PC-3 (cell line): ENCODE measurements around the gene BCL11B. TPM values are rescaled to one million over a fixed set of nuclear protein-coding genes. Genes with fewer than 3 reads are reported as not detected.

ENCODE experiments used
- ATAC-seq: fragments of 200-7000 bp; cut with Tn5 transposase; 2 replicates; pipeline ENCODE4 v1.9.1; 2020; ENCODE audit warnings: mild to moderate bottlenecking, moderate library complexity
- BruUV-seq: library from RNA; stranded (reverse); fragments of 400-500 nt; replicated peaks from 2 replicates; lab custom pipeline; 2021; lab: Mats Ljungman, UMichigan
- CTCF ChIA-PET: fragments of 300-600 bp; sonication (Branson Sonifier 250); formaldehyde crosslinking; loops from one replicate; lab custom pipeline; 2022; ENCODE audit warnings: antibody characterized with exemption; lab: Charles Lee
- POLR2A ChIA-PET: fragments of 300-600 bp; sonication (Branson Sonifier 250); formaldehyde crosslinking; loops from one replicate; lab custom pipeline; 2022; ENCODE audit warnings: antibody characterized with exemption; ENCODE audit not compliant: unreplicated experiment; lab: Charles Lee
- DNase-seq: peaks from one replicate; pipeline ENCODE4 v3.0.0-alpha.2; 2015
- H2AFZ ChIP-seq: fragments of 300-600 bp; sonication (generic); 2 replicates; pipeline ENCODE4 v1.6.0; 2016; ENCODE audit warnings: antibody characterized with exemption, low read length
- H3F3A ChIP-seq: fragments of 300-600 bp; sonication (generic); one replicate; pipeline ENCODE4 v1.6.0; 2017; ENCODE audit warnings: antibody characterized with exemption, low read length, control low read depth, mild to moderate bottlenecking; ENCODE audit not compliant: unreplicated experiment
- H3K27ac ChIP-seq: fragments of 300-600 bp; sonication (generic); 2 replicates; pipeline ENCODE4 v1.5.1; 2016; ENCODE audit warnings: mild to moderate bottlenecking, low read length
- H3K27me3 ChIP-seq: fragments of 300-600 bp; sonication (generic); 2 replicates; pipeline ENCODE4 v1.6.1; 2016; ENCODE audit warnings: low read length, mixed read lengths
- H3K36me3 ChIP-seq: fragments of 300-600 bp; sonication (generic); 2 replicates; pipeline ENCODE4 v1.6.1; 2016; ENCODE audit warnings: low read depth, mixed run types, low read length, mixed read lengths
- H3K4me1 ChIP-seq: fragments of 300-600 bp; sonication (generic); 2 replicates; pipeline ENCODE4 v1.5.1; 2016; ENCODE audit warnings: low read length; ENCODE audit not compliant: insufficient read depth
- H3K4me2 ChIP-seq: fragments of 300-600 bp; sonication (generic); 2 replicates; pipeline ENCODE4 v1.6.0; 2016; ENCODE audit warnings: low read length
- H3K4me3 ChIP-seq: fragments of 300-600 bp; sonication (generic); 2 replicates; pipeline ENCODE4 v1.5.1; 2016; ENCODE audit warnings: mild to moderate bottlenecking, low read length, mixed read lengths
- H3K79me2 ChIP-seq: fragments of 300-600 bp; sonication (generic); 2 replicates; pipeline ENCODE4 v1.6.1; 2017; ENCODE audit warnings: low read length, mixed read lengths
- H3K9ac ChIP-seq: fragments of 300-600 bp; sonication (generic); 2 replicates; pipeline ENCODE4 v1.6.0; 2016; ENCODE audit warnings: mild to moderate bottlenecking, low read length
- H3K9me2 ChIP-seq: fragments of 300-600 bp; sonication (generic); replicated peaks from 2 replicates; pipeline ENCODE4 v1.6.1; 2016; ENCODE audit warnings: mixed run types, low read length, mixed read lengths
- H3K9me3 ChIP-seq: fragments of 300-600 bp; sonication (generic); 2 replicates; pipeline ENCODE4 v1.6.1; 2016; ENCODE audit warnings: low read length, mixed read lengths
- H4K20me1 ChIP-seq: fragments of 300-600 bp; sonication (generic); 2 replicates; pipeline ENCODE4 v1.6.1; 2016; ENCODE audit warnings: low read length, mixed read lengths
- CTCF ChIP-seq: fragments of 300-600 bp; sonication (generic); conservative IDR thresholded peaks from 2 replicates; pipeline ENCODE4 v1.5.1; 2017; ENCODE audit warnings: antibody characterized with exemption, low read depth, mild to moderate bottlenecking, low read length
- EZH2 ChIP-seq: fragments of 300-600 bp; sonication (generic); IDR thresholded peaks from one replicate; pipeline ENCODE4 v1.6.1; 2017; ENCODE audit warnings: antibody characterized with exemption, mild to moderate bottlenecking, low read length; ENCODE audit not compliant: unreplicated experiment
- EZH2phosphoT487 ChIP-seq: fragments of 300-600 bp; sonication (generic); IDR thresholded peaks from 2 replicates; pipeline ENCODE4 v1.6.1; 2018; ENCODE audit warnings: mild to moderate bottlenecking, antibody characterized with exemption, low read length, borderline replicate concordance
- intact Hi-C: fragments of 100-400 bp; cut with micrococcal nuclease; formaldehyde crosslinking; loops from 2 replicates; pipeline ENCODE4 v1.9.0; 2023
- total RNA-seq: library from RNA; depleted of rRNA; stranded (reverse); fragments of >200 nt; gene quantifications from 2 replicates; pipeline ENCODE4 v1.2.3, GENCODE V29; 2014

BCL11B gene
- total RNA-seq, 1 experiment from 2014 or later, result 0.73 TPM

GRCh38 chr14:99148131-99148530 lies 123.9 kb downstream of the BCL11B start:
- no peak for TF ChIP-seq EZH2phosphoT487
- TF ChIP-seq CTCF, result no peak
- no peak for TF ChIP-seq EZH2
- H4K20me1 ChIP-seq, result no peaks in the 10 kb centered on the region
- no peak overlapping the region for H3K4me2 ChIP-seq
- ATAC-seq (no peak), DNase-seq (no peak)
- H3K9me2 ChIP-seq, result no peaks in the 10 kb centered on the region
- POLR2A ChIA-PET, result no interaction called here
- no peak overlapping the region for H2AFZ ChIP-seq
- no peak overlapping the region for H3K4me3 ChIP-seq
- H3K4me1 ChIP-seq, result no peaks in the 10 kb centered on the region
- H3K36me3 ChIP-seq, result no peaks in the 10 kb centered on the region
- CTCF ChIA-PET, result no interaction called here
- no peak overlapping the region for H3K27ac ChIP-seq
- BruUV-seq, result no TSS peak
- H3K9ac ChIP-seq, result no peak overlapping the region
- peaks cover 71% of the 10 kb centered on the region for H3K27me3 ChIP-seq
- H3F3A ChIP-seq, result no peaks in the 10 kb centered on the region
- no peaks in the 10 kb centered on the region for H3K79me2 ChIP-seq
- intact Hi-C loops, result no loop called here
- no peaks in the 10 kb centered on the region for H3K9me3 ChIP-seq

GRCh38 chr14:99147366-99147740 lies 124.6 kb downstream of the BCL11B start:
- Histone ChIP-seq H3K79me2 (no peaks in the 10 kb centered on the region), H3K9ac (no peak overlapping the region), H3K36me3 (no peaks in the 10 kb centered on the region), H3K27me3 (peaks cover 76% of the 10 kb centered on the region), H3K27ac (no peak overlapping the region), H3K4me3 (no peak overlapping the region), H3K9me3 (no peaks in the 10 kb centered on the region), H2AFZ (no peak overlapping the region), H3K4me1 (no peaks in the 10 kb centered on the region), H3K4me2 (no peak overlapping the region), H3K9me2 (no peaks in the 10 kb centered on the region), H3F3A (no peaks in the 10 kb centered on the region), H4K20me1 (no peaks in the 10 kb centered on the region)
- ATAC-seq (no peak), DNase-seq (no peak)
- ChIA-PET CTCF (no interaction called here), POLR2A (no interaction called here)
- BruUV-seq, result no TSS peak
- TF ChIP-seq CTCF (no peak), EZH2phosphoT487 (no peak), EZH2 (no peak)
- intact Hi-C loops, result no loop called here

GRCh38 chr14:99146616-99147365 lies 125.2 kb downstream of the BCL11B start:
- H3K27ac ChIP-seq, result no peak overlapping the region
- no peaks in the 10 kb centered on the region for H3F3A ChIP-seq
- peaks cover 77% of the 10 kb centered on the region for H3K27me3 ChIP-seq
- no peak overlapping the region for H3K9ac ChIP-seq
- no peaks in the 10 kb centered on the region for H4K20me1 ChIP-seq
- DNase-seq (no peak), ATAC-seq (no peak)
- no TSS peak for BruUV-seq
- no peak overlapping the region for H2AFZ ChIP-seq
- CTCF ChIA-PET, result no interaction called here
- POLR2A ChIA-PET, result no interaction called here
- H3K9me3 ChIP-seq, result no peaks in the 10 kb centered on the region
- H3K4me2 ChIP-seq, result no peak overlapping the region
- H3K4me3 ChIP-seq, result no peak overlapping the region
- no peaks in the 10 kb centered on the region for H3K9me2 ChIP-seq
- no peaks in the 10 kb centered on the region for H3K36me3 ChIP-seq
- no peaks in the 10 kb centered on the region for H3K4me1 ChIP-seq
- H3K79me2 ChIP-seq, result no peaks in the 10 kb centered on the region
- intact Hi-C loops, result no loop called here
- no peak for TF ChIP-seq CTCF
- TF ChIP-seq EZH2, result no peak
- no peak for TF ChIP-seq EZH2phosphoT487
